C1 segment of cervical spinal cord (tissue), 14 donors: ENCODE measurements around the gene ANKRD30A.
"Not testable (repeated sequence)": the region's sequence is repeated elsewhere in the genome, so short reads cannot be mapped to it uniquely, and the experiment has no call there.

Experiments
- DNase-seq, 14 donors: peaks; one replicate each; lab custom pipeline; 2025; lab: John Stamatoyannopoulos, UW

The ANKRD30A gene

DNA sequence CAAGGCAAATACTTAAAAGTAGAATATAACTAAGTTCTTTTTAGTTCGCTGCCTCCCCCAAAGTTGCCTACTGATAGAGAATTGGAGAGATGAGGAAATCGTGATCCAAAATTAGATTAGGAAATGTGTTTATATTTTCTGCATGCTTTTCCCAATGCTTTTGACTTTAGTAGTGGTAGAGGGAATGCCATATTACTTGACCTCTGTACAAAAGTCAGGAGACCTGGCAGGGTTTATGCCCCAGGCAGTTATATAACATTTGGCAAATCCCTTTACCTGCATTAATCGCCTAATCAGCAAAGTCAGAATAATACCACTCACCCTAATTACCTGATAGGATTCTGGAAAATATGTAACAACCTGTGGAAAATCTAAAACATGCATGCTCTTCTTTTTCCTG lies 142.9 kb downstream of the ANKRD30A start:
- no peak for DNase-seq

DNA sequence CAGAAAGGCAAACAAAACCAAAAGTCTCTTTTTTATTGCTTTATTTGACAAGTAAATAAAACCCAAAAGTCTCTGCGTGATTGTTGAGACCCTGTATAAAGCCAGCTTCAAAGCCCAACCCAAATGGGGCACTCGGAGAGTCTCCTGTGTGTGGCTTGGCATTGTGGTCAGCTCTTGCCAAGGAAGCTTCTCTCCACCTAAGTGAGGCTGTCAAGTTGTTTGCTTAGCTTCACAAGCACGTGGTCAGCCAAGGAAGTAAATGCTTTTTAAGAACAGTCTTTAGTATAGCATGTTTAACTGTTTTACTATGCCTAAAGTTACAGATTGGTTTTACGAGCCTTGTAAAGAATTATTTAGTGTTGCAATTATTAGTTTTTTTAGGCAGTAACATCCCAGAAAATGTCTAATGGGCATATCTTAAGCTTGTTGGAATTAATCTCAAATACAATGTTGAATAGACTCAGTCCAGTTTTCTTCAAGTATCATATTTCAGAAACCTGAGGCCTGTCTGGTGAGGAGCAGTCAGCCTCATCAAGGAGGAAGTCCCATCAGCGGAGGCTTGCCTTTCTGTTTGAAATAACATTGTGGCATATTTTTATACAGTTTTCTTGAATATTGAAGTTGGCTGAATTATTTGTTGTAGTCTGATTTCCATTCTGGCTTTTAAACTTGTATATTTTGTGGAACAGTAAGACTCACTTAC lies 144.3 kb downstream of the ANKRD30A start:
- no peak for DNase-seq

DNA sequence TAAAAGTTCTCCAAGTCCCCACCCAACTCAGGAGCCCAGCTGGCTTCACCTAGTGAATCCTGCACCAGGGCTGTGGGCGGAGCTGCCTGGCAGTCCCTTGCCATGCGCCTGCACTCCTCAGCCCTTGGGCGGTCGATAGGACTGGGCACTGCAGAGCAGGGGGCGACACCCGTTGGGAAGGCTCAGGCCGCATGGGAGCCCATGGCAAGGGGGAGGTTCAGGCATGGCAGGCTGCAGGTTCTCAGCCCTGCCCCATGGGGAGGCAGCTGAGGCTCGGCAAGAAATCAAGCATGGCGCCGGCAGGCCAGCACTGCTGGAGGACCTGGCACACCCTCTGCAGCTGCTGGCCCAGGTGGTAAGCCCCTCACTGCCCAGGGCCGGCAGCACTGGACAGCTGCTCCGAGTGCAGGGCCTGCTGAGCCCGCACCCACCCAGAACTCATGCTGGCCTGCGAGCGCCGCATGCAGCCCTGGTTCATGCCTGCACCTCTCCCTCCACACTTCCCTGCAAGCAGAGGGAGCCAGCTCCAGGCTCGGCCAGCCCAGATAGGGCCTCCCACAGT lies 149.9 kb downstream of the ANKRD30A start:
- DNase-seq: no peak

DNA sequence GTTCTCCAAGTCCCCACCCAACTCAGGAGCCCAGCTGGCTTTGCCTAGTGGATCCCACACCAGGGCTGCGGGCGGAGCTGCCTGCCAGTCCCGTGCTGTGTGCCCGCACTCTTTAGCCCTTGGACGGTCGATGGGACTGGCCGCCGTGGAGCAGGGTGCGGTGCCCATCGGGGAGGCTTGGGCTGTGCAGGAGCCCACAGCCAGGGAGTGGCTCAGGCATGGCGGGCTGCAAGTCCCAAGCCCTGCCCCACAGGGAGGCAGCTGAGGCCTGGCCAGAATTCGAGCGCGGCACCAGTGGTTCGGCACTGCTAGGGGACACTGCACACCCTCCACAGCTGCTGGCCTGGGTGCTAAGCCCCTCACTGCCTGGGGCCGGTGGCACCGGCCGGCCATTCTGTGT lies 159.7 kb downstream of the ANKRD30A start:
- no peak for DNase-seq

DNA sequence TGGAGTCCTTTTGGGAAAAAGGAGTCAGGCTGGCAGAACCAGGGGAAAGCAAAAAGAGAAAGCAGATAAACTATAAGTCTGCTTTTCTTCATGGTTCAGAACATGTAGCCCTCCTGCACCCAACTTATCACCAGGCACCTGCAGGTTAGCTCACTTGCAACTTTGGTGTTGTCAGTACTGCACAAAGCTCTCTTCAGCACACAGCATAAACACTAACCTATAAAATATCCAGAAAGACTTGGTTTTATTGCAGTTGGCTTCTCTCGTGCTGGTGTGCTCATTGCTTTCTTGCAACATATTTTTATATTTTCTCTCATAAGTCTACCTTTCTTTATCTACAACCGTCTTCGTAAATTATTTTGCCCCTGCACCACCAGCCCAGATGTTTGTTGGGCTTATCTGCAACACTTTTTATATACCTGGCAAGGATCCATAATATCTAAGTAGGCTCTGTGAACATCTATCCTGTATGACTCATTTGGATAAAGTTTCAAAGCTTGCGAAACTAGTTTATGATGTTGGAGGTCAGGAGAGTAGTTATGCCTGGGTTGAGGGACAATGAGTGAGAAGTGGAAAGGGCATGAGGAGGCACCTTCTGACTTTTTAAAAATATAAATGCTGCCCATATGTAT lies 164.6 kb downstream of the ANKRD30A start:
- DNase-seq: no peak

DNA sequence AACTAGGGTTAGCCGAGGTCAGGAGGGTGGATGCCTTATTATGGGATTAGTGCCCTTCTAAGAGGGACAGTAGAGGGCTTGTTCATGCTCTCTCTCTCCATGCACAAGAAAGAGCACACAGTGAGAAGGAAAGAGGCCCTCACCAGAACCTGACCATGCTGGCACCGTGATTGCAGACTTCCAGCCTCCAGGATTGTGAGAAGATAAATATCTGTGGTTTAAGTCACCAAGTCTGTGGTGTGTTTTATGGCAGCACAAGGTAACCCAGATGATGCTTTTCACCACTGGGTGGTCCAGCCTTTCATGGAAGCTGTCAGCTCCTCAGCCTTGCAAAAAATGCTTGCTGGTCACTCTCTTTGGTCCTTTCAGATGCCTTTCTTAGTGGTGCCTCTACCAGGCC lies 175.9 kb downstream of the ANKRD30A start:
- no peak for DNase-seq

DNA sequence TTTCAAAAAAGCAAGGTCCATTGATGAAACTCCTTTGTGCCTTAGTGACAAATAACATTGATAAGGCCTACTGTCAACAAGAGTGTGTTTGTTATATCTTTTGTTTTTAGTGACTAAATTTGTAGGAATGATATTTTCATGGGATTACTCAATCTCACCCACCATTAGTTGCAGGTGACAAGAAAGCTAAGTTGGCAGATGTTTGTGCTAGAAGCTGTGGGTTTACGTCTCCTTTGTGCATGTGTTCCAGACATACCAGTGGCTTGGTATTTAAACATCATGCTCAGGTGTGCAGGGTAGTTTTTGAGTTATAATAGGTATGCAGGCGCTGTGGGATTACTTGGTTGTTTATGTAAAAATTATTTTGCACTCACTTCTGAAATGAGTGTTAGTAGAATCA lies 178.6 kb downstream of the ANKRD30A start:
- no peak for DNase-seq

DNA sequence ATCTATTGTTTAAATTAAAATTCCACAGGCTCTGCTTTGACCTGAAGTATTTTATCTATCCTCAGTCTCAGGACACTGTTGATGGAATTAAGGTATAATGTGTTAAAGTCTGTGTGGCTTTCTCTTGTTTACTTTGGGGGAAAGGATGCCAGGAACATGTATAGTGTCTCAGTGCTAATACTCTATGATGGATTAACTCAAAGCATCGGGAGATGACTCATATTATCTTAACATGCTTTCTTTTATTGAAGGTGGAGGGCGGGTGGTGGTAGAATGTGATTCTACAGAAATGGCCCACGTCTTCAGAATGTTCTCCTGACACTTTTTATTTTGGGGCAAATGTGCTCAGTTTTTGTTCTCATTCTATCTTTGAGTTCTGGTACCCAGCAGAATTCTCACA lies 189.0 kb downstream of the ANKRD30A start:
- DNase-seq: no peak

DNA sequence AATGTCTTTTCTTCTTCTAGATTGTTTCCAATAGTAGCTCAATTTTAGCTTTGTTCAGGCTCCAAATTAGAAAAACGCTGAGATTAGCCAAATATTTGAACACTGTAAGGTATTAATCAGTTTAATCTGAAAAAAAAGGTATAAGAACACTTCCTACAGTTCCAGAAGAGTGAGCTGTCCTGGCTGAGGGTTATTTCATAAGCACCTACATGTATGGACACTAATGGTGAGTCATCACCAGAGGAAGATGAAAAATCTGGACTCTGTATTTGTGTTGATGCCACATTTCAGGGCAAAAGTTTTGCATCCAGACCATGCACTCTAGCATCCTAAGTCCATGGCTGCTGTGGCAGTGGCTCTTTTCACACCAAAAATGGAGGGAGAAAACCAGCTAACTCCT lies 189.5 kb downstream of the ANKRD30A start:
- DNase-seq: no peak

DNA sequence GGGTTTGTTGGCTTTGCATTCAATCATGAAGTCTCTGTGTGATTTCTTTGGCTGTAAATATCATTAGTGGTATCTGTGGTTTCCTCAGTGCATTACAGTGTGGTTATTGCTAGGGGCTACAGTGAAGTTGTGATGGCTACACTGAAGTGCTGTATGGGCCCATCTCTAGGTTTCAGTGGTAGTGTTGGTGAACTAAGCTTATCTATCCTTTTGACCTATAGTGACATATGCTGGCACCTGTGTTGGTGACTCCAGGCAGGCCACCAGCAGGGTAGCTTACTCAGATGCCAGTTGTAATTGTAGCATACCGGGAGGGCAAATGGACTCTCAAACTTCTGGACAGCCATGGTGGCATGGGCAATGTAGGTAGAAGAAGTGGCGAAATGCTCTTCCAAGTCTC lies 219.0 kb downstream of the ANKRD30A start:
- no peak for DNase-seq

DNA sequence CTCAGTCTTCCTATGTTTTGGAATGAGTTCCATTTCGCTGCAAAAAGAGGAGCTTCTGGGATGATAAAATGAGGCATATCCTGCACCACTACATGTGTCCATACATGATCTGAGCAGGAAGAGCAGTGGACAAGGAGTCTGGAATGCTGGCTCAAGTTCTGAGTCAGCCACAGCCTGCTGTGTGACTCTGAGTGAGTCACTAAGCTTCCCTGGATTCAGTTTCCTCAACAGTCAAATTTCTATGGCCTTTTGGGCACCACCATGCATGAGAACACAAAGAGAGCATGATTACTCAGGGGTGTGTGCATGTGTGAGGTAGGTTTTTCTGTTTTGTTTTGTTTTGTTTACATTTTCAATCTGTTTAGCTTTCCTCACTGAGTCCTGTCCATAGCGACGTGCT lies 254.6 kb downstream of the ANKRD30A start:
- no peak for DNase-seq

DNA sequence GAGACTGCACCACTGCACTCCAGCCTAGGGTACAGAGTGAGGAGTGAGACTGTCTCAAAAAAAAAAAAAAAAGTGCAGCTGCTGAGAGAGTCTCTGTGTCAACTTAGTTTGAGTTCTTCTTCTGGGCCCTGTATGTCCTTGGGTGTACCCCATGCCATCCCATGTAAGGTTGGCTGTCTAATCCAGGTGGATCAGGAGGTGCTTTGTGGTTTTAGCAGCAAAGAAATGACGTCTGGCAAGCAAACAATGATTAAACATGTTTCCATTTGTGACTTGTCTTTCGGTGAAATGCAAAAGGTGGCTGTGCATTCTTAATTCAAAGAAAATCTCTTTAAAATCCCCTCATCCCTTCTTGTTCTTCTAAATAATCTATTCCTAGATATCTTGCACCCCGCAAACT lies 255.9 kb downstream of the ANKRD30A start:
- no peak for DNase-seq

DNA sequence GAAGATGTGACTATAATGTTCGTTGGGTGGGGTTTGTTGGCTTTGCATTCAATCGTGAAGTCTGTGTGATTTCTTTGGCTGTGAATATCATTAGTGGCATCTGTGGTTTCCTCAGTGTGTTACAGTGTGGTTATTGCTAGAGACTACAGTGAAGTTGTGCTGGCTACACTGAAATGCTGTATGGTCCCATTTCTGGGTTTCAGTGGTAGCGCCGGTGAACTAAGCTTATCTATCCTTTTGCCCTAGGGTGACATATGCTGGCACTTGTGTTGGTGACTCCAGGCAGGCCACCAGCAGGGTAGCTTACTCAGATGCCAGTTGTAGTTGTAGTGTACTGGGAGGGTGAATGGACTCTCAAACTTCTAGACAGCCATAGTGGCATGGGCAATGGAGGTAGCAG lies 259.5 kb downstream of the ANKRD30A start:
- no peak for DNase-seq

DNA sequence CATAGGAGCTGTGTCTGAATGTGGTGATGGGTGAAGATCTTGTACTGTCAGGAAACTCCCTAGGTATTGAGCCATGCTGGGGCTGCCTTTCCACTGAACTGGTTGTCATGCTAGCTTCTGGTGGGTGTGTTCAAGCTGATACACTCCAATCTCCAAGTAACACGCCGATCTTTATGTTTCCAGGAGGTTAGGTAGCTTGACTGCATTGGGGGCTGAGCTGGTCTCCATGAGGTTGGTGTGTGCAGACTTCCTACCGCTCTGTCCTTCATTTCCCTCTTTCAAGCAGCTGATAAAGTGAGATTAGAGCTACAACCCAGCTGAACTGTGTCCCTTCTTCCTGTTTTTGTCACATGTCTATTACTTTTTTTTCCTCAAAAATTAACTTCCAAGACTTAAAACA lies 265.5 kb downstream of the ANKRD30A start:
- DNase-seq: no peak

DNA sequence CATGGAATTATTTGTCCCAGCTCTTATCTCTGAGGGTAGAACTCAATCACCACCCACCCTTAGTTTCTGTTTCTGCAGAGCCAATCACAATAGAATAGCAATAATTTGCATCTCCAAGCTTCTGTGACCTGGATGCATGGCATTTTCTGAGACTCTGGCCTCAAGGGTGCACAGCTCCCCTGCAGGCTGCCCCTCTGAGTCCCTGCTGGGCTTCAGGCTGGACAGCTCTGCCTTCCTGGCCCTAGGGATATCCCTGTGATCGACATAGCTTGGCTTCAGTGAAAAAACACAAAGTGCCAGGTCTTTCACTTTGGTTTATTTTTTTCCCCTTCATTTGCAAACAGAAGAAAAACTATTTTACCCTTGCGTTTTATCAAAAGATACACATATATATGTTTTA lies 275.4 kb downstream of the ANKRD30A start:
- not testable (repeated sequence) for DNase-seq

DNA sequence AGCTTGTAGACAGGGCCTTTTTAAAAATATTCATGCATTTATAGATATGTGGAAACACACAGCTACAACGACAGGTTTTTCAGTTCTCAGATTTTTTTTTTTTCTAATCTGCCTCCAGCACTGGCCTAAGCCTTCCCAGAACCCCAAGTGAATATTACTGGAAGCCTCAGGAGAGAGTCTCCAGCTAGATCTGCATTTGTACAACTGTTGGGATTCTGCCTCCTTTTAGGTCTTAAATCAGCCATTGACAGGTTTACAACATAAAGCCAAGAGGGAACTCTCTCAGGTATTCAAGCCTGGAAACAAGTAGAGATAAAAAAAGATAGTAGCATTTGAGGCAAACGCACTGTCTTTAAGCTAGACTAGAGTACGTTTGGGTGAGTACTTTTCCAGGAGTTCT lies 275.8 kb downstream of the ANKRD30A start:
- DNase-seq: no peak

DNA sequence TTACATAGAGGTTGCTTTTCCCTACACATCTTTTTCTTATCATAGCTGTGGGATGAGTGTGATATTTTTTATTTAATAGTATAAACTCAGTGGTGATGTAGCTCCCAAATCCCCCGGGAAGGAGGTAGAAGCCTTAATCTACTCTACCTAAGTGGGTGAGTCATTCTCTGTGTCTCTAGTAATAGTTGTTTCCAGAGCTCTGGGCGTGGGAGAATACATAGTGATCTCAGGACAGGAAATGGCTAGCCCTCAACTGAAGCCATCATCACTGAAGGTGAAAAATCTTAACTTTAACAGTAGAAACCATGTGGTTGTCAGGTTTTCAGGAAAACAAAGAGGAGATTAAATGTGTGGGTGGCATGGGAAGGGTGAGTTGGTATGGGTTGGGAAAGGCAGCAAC lies 278.4 kb downstream of the ANKRD30A start:
- DNase-seq: no peak
